Lower leg skin (tissue), 3 donors: ENCODE measurements around the gene PHTF1.

ENCODE experiments used
- POLR2A ChIP-seq, 2 donors: fragments of 450-650 bp; IDR thresholded peaks; one replicate each; pipeline ENCODE4 v1.6.1; 2016 to 2017; ENCODE audit warnings: antibody characterized with exemption in 2 of 2, mild to moderate bottlenecking in 1 of 2, moderate library complexity in 1 of 2
- TF ChIP-seq, protein P1 (sequence below), 3 donors: fragments of 450-650 bp; IDR thresholded peaks; one replicate each; pipeline ENCODE4 v1.5.1; 2016; ENCODE audit warnings: antibody characterized with exemption in 3 of 3, mild to moderate bottlenecking in 3 of 3, moderate library complexity in 2 of 3

- TF ChIP-seq POLR2A (IDR thresholded peaks at IDR 0.05) = no peak
- TF ChIP-seq, protein P1, sequence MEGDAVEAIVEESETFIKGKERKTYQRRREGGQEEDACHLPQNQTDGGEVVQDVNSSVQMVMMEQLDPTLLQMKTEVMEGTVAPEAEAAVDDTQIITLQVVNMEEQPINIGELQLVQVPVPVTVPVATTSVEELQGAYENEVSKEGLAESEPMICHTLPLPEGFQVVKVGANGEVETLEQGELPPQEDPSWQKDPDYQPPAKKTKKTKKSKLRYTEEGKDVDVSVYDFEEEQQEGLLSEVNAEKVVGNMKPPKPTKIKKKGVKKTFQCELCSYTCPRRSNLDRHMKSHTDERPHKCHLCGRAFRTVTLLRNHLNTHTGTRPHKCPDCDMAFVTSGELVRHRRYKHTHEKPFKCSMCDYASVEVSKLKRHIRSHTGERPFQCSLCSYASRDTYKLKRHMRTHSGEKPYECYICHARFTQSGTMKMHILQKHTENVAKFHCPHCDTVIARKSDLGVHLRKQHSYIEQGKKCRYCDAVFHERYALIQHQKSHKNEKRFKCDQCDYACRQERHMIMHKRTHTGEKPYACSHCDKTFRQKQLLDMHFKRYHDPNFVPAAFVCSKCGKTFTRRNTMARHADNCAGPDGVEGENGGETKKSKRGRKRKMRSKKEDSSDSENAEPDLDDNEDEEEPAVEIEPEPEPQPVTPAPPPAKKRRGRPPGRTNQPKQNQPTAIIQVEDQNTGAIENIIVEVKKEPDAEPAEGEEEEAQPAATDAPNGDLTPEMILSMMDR (IDR thresholded peaks at IDR 0.05) = no peak
These were observed 112.1 kb downstream of the PHTF1 start for GRCh38 chr1:113647164-113647563.
